Measurements from ENCODE around the gene DUOX1. TPM values are rescaled to one million over a fixed set of nuclear protein-coding genes. Genes with fewer than 3 reads are reported as not detected.

The DUOX1 gene
- total and polyA plus RNA-seq, 2 of the 13 experiments (the other 11 are each of a cell fraction or from before 2014, with no cell fraction given) = 0.03 TPM; not detected in 1

- Histone ChIP-seq H3K27ac (ENCODE audit: extremely low read length, insufficient read depth, low read length) (no peak overlapping the region), H3K79me2 (ENCODE audit: insufficient read depth, low read length) (no peaks in the 10 kb centered on the region), H3K36me3 (replicated peaks in 1 of 2; ENCODE audit: control insufficient read depth in 1 of 2, insufficient read depth in 2 of 2, low read length in 2 of 2) (no peaks in the 10 kb centered on the region), H3K9ac (ENCODE audit: insufficient read depth, low read depth, low read length) (no peak overlapping the region), H2AFZ (ENCODE audit: low read length) (no peak overlapping the region), H3K4me3 (replicated peaks in 1 of 3; ENCODE audit: insufficient read depth in 1 of 3, low read depth in 2 of 3, low read length in 3 of 3) (no peak overlapping the region), H3K27me3 (ENCODE audit: control insufficient read depth in 1 of 2, insufficient read depth in 2 of 2, low read length in 2 of 2) (no peaks in the 10 kb centered on the region), H3K4me2 (ENCODE audit: low read depth, low read length) (no peak overlapping the region), H4K20me1 (ENCODE audit: insufficient read depth, low read length) (no peaks in the 10 kb centered on the region), H3K4me1 (ENCODE audit: insufficient read depth, low read length) (no peaks in the 10 kb centered on the region), H3K9me3 (ENCODE audit: low read length) (no peaks in the 10 kb centered on the region)
- no peak for FAIRE-seq
- CTCF ChIA-PET (ENCODE audit: low intra/inter-chr PET ratio, low total read pairs) = no interaction called here
- intact Hi-C loops (cut with micrococcal nuclease; ENCODE audit: unreplicated experiment) (no loop called here), in situ Hi-C loops (cut with HindIII; ENCODE audit: extremely low pct_ligation_motif_present, low pct_unique_long_range_greater_than_20kb) (no loop called here)
- WGBS (ENCODE audit: low lambda C conversion rate) = 5% methylated on average over 1 of the region's 1 CpG
- POLR2A ChIA-PET = no interaction called here
- BruUV-seq (replicated peaks) = no TSS peak
- TF ChIP-seq ZBTB20 (CRISPR knock-in tag; IDR thresholded peaks at IDR 0.05; ENCODE audit: borderline replicate concordance, low read depth) (no peak), NFYB (CRISPR knock-in tag; IDR thresholded peaks at IDR 0.05) (no peak), FOXK1 (CRISPR knock-in tag; IDR thresholded peaks at IDR 0.05; ENCODE audit: borderline replicate concordance, low read depth) (no peak)
- ATAC-seq = no peak
- no peak for DNase-seq (ENCODE audit: low spot score)
These were observed 82.7 kb downstream of the DUOX1 start for GRCh38 chr15:45212493-45212892.

Other genes starting within 250 kb of the DUOX1 start
- not detected in 2 replicates for gene TERB2, start 173.3 kb upstream of the DUOX1 start, total RNA-seq (2016; rRNA removed; fragmentation: Illumina TruSeq; extraction: Trizol)
- not detected in 2 replicates for gene TERB2, start 173.3 kb upstream of the DUOX1 start, polyA plus RNA-seq (2011; rRNA removed)
- 59.1 and 104 TPM in 2 replicates for gene SORD, start 106.8 kb upstream of the DUOX1 start, total RNA-seq (2016; rRNA removed; fragmentation: Illumina TruSeq; extraction: Trizol)
- gene SORD, start 106.8 kb upstream of the DUOX1 start, polyA plus RNA-seq (2011; rRNA removed) = 73.1 and 95.3 TPM in 2 replicates
- gene DUOX2, start 15.8 kb upstream of the DUOX1 start, total RNA-seq (2016; rRNA removed; fragmentation: Illumina TruSeq; extraction: Trizol) = not detected in 2 replicates
- gene DUOX2, start 15.8 kb upstream of the DUOX1 start, polyA plus RNA-seq (2011; rRNA removed) = 0.08 and 0.27 TPM in 2 replicates
- gene DUOXA2, start 15.7 kb upstream of the DUOX1 start, total RNA-seq (2016; rRNA removed; fragmentation: Illumina TruSeq; extraction: Trizol) = not detected in 2 replicates
- 0.32 and 0.61 TPM in 2 replicates for gene DUOXA2, start 15.7 kb upstream of the DUOX1 start, polyA plus RNA-seq (2011; rRNA removed)
- gene DUOXA1, start 115 bp upstream of the DUOX1 start, total RNA-seq (2016; rRNA removed; fragmentation: Illumina TruSeq; extraction: Trizol) = not detected in 2 replicates
- 0.10 TPM in 1 of 2 replicates, not detected in the other for gene DUOXA1, start 115 bp upstream of the DUOX1 start, polyA plus RNA-seq (2011; rRNA removed)
- 16.8 and 25.5 TPM in 2 replicates for gene SHF, start 58.0 kb downstream of the DUOX1 start, total RNA-seq (2016; rRNA removed; fragmentation: Illumina TruSeq; extraction: Trizol)
- 20.9 and 21.4 TPM in 2 replicates for gene SHF, start 58.0 kb downstream of the DUOX1 start, polyA plus RNA-seq (2011; rRNA removed)
- gene SLC28A2, start 122.2 kb downstream of the DUOX1 start, total RNA-seq (2016; rRNA removed; fragmentation: Illumina TruSeq; extraction: Trizol) = 0.08 and 0.11 TPM in 2 replicates
- gene SLC28A2, start 122.2 kb downstream of the DUOX1 start, polyA plus RNA-seq (2011; rRNA removed) = 0.01 TPM in 1 of 2 replicates, not detected in the other
- 1.5 and 2.1 TPM in 2 replicates for gene GATM, start 248.6 kb downstream of the DUOX1 start, total RNA-seq (2016; rRNA removed; fragmentation: Illumina TruSeq; extraction: Trizol)
- gene GATM, start 248.6 kb downstream of the DUOX1 start, polyA plus RNA-seq (2011; rRNA removed) = 13.9 and 16.8 TPM in 2 replicates